GM23248 (cell line): ENCODE measurements around the gene ABI3.

Source experiments
- EZH2 ChIP-seq: fragments of 200-600 bp; sonication (generic); IDR thresholded peaks from 2 replicates; pipeline ENCODE4 v1.6.1; 2018; ENCODE audit warnings: antibody characterized with exemption, mild to moderate bottlenecking; ENCODE audit not compliant: insufficient read depth, poor library complexity, severe bottlenecking
- EZH2phosphoT487 ChIP-seq: fragments of 200-600 bp; sonication (generic); IDR thresholded peaks from 2 replicates; pipeline ENCODE4 v1.6.1; 2018; ENCODE audit warnings: antibody characterized with exemption, moderate library complexity, mild to moderate bottlenecking, low read depth; ENCODE audit not compliant: insufficient read depth

DNA sequence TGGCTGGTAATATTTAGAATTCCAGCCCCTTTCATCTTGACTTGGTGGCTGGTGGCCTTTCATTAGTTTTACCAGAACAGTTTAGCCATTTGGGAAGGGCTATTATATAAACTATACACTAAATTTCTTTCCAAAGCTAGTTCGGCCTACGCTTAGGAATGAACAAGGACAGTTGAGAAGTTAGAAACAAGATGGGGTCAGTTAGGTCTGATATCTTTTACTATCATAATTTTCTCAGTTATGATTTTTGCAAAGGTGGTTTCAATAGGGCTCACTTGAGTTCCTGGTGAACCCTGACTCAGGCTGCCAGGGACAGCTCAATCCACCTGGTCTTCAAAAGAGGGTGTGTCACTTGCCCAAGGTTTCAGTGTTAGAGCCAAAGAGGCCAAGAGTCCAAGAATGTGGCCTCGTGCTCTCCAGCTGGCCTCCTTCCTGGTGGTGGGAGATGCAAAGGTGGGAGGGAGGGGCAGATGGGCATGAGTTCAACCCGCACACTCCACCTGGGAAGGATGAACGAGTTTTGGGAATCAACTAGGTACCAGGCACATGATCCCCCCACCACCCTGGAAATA, 24.1 kb downstream of the ABI3 start:
- TF ChIP-seq EZH2 = no peak
- TF ChIP-seq EZH2phosphoT487 = no peak
